T-helper 1 cell treated with Interleukin-12 subunit alpha and Interleukin-12 subunit beta and Interleukin-4 antibody, amounts not matched to agents 30 μg/mL and 1 μg/mL, for 36 hours (primary cell): ENCODE results near the gene AP1AR.
"Not testable (repeated sequence)": the region's sequence is repeated elsewhere in the genome, so short reads cannot be mapped to it uniquely, and the experiment has no call there.

Source experiments
- H3K27ac Mint-ChIP-seq: one replicate; pipeline ENCODE4 v1.8.0; 2021; ENCODE audit warnings: mild to moderate bottlenecking, mixed read lengths
- H3K27me3 Mint-ChIP-seq: one replicate; pipeline ENCODE4 v1.8.0; 2021; ENCODE audit warnings: low read depth, mixed read lengths
- H3K36me3 Mint-ChIP-seq: one replicate; pipeline ENCODE4 v1.8.0; 2021; ENCODE audit warnings: low read depth, mixed read lengths
- H3K4me1 Mint-ChIP-seq: one replicate; pipeline ENCODE4 v1.8.0; 2021; ENCODE audit warnings: low read depth, mixed read lengths
- H3K4me3 Mint-ChIP-seq: one replicate; pipeline ENCODE4 v1.8.0; 2021; ENCODE audit warnings: mild to moderate bottlenecking, moderate library complexity, mixed read lengths
- H3K9me3 Mint-ChIP-seq: one replicate; pipeline ENCODE4 v1.8.0; 2021; ENCODE audit warnings: mixed read lengths

AP1AR gene

DNA sequence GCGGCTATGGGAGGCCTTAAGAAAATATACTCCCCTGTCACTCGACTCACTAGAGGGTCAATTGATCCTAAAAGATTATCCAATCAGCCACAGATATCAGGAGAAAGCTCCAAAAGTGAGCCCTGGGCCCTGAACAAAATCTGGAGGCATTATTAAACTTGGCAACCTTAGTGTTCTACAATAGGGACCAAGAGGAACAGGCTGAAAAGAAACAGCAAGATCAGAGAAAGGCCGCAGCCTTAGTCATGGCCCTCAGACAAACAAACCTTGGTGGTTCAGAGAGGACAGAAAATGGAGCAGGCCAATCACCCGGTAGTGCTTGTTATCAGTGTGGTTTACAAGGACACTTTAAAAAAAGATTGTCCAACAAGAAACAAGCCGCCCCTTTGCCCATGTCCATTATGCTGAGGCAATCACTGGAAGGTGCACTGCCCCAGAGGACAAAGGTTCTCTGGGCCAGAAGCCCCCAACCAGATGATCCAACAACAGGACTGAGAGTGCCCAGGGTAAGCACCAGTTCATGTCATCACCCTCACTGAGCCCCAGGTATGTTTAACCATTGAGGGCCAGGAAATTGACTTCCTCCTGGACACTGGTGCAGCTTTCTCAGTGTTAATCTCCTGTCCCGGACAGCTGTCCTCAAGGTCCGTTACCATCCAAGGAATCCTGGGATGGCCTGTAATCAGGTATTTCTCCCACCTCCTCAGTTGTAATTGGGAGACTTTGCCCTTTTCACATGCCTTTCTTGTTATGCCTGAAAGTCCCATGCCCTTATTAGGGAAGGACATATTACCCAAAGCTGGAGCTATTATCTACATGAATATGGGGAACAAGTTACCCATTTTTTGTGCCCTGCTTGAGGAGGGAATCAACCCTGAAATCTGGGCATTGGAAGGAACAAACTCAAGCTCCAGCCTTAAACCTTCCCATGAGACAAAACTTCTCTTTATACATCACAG, 23.2 kb upstream of the AP1AR start:
- not testable (repeated sequence) for H3K4me1 Mint-ChIP-seq, H3K27ac Mint-ChIP-seq, H3K36me3 Mint-ChIP-seq, H3K9me3 Mint-ChIP-seq, H3K27me3 Mint-ChIP-seq, H3K4me3 Mint-ChIP-seq

DNA sequence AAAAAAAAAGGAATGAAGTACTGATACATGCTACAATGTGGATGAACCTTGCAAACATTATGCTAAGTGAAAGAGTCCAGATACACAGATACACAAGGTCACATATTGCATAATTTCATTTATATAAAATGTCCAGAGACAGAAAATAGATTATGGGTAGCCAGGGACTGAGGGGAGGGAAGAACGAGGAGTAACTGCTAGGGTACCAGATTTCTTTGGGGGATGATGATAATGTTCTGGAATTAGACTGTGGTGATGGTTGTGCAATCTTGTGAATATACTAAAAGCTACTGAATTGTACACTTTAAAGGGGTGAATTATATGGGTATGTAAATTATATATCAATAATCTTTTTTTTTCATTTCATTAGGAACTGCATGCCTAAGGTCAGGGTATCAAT, 20.8 kb upstream of the AP1AR start:
- H3K4me3 Mint-ChIP-seq: no peak overlapping the region
- no peaks in the 10 kb centered on the region for H3K36me3 Mint-ChIP-seq
- no peak overlapping the region for H3K27ac Mint-ChIP-seq
- no peaks in the 10 kb centered on the region for H3K9me3 Mint-ChIP-seq
- H3K4me1 Mint-ChIP-seq: peaks cover 3% of the 10 kb centered on the region
- peaks cover 6% of the 10 kb centered on the region for H3K27me3 Mint-ChIP-seq

DNA sequence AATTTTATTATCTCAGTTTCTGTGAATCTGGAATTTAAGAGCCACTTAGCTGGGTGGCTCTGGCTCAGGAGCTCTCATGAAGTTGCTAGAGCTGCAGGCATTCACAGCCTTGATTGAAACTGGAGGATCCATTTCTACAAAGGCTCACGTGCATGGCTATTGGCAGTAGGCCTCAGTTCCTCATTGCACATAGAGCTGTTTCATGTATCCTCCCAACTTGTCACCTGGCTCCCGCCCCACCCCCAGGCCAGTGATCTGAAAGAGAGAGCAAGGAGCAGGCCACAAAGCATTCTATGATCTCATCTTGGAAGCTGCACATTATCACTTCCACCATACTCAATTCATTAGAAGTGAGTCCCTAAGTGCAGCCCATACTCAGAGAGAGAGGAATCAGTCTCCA, 18.5 kb upstream of the AP1AR start:
- Mint-ChIP-seq H3K4me3 (no peak overlapping the region), H3K4me1 (peaks cover 3% of the 10 kb centered on the region), H3K9me3 (no peaks in the 10 kb centered on the region), H3K36me3 (no peaks in the 10 kb centered on the region), H3K27me3 (peaks cover 6% of the 10 kb centered on the region), H3K27ac (no peak overlapping the region)

DNA sequence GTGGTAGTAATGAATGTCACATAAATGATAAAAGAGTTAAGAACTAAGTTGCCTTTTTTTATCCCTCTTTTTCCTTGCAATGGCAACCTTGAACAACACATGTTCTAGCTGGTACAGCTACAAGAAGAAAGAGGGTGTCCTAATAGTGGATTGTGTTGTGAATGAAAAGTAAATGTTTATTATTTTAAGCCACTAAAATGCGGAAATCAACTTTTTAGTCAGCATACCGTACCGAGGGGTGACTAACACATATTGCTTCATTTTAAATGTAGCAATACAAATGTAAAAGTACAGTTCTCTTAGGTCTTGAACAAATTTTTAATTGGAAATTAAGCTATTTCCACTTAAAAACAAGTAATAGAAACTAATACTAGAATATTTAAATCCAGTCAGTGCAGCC, 17.7 kb upstream of the AP1AR start:
- peaks cover 6% of the 10 kb centered on the region for H3K27me3 Mint-ChIP-seq
- no peaks in the 10 kb centered on the region for H3K9me3 Mint-ChIP-seq
- no peaks in the 10 kb centered on the region for H3K36me3 Mint-ChIP-seq
- no peak overlapping the region for H3K27ac Mint-ChIP-seq
- no peak overlapping the region for H3K4me3 Mint-ChIP-seq
- H3K4me1 Mint-ChIP-seq: peaks cover 3% of the 10 kb centered on the region

DNA sequence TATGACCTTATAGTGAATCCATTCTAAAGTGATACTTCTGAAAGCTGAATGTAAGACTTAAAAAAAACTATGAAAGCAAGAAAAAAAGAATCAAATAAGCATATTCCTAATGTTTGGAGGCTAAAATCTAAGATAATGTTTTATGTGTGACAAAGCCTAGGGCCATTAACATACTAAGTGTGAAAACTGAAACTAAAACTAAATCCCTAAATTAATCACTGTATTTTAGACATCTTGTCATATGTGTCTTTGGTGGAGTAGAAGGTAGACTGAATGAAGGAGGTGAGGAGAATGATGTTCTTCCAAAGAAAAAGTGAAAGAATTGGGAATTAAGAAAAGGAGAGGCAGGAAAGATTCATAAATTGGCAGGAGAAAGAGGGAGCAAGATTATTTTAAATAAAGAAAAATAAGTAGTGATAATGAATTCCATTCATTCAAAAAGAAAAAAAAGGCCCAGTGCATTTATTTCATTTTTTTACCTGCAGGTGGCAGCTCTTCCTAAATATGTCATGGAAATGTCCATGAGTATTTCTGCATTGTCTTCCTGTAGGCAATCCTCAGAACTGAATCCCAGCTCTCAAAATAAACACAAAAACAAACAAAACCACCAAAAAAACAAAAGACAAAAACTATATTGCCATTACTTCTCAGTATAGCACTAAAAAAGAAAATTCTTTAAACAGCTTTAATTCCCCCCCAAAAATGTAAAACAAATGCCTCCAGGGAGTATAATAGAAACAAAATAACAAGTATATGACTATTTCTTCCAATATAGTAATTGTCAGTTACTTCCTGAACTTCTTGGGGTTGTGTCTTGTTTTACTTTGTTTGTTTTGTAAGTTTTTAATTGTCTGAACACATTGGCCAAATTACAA, 17.0 kb upstream of the AP1AR start:
- Mint-ChIP-seq H3K27me3 (peaks cover 5% of the 10 kb centered on the region), H3K4me1 (peaks cover 3% of the 10 kb centered on the region), H3K9me3 (no peaks in the 10 kb centered on the region), H3K4me3 (no peak overlapping the region), H3K27ac (no peak overlapping the region), H3K36me3 (no peaks in the 10 kb centered on the region)

DNA sequence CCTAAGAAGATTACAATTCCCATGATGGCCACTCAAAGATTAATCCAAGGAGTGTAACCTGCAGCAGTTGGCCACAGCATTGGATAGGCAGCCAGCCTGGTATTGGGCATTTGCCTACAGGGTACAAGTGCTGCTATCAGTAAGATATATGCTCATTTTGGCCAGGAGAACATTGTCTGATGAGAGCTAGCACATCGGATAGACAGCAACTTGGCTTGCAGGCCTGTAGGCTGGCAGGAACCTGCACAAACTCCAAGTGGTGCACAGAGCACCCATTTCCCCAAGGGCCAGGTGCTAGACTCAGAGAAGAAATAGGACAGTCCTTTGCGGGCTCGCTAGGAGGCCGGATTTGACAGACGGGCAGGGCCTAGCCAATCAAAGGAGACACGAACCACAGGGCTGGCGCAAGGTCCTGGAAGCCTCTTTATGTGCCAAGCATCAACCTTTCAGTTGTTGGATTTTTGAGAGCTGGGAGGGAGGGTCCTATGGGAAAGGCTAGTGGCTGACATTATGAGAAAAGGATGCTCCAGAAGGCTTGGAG, 11.7 kb upstream of the AP1AR start:
- no peaks in the 10 kb centered on the region for H3K36me3 Mint-ChIP-seq
- peaks cover 7% of the 10 kb centered on the region for H3K4me1 Mint-ChIP-seq
- H3K9me3 Mint-ChIP-seq: peaks cover 4% of the 10 kb centered on the region
- no peak overlapping the region for H3K27ac Mint-ChIP-seq
- no peaks in the 10 kb centered on the region for H3K27me3 Mint-ChIP-seq
- no peak overlapping the region for H3K4me3 Mint-ChIP-seq

DNA sequence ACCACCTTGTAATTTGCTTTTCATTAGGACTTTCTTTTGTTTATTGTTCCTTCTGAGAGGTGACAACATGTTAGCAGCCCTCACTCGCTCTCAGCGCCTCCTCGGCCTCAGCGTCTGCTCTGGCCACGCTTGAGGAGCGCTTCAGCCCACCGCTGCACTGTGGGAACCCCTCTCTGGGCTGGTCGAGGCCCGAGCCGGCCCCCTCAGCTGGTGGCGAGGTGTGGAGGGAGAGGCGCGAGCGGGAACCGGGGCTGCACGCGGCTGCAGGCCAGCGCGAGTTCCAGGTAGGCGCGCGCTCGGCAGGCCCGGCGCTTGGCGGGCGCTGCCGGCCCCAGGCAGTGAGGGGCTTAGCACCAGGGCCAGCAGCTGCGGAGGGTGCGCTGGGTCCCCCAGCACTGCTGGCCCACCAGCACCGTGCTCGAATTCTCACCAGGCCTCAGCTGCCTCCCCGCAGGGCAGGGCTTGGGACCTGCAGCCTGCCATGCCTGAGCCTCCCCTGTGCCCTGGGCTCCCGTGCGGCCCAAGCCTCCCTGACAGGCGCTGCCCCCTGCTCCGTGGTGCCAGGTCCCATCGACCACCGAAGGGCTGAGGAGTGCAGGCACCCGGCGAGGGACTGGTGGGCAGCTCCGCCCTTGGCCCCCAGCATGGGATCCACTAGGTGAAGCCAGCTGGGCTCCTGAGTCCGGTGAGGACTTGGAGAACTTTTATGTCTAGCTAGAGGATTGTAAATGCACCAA, 9.2 kb upstream of the AP1AR start:
- H3K27me3 Mint-ChIP-seq: peaks cover 4% of the 10 kb centered on the region
- no peak overlapping the region for H3K4me3 Mint-ChIP-seq
- H3K27ac Mint-ChIP-seq: no peak overlapping the region
- peaks cover 4% of the 10 kb centered on the region for H3K9me3 Mint-ChIP-seq
- H3K4me1 Mint-ChIP-seq: peaks cover 7% of the 10 kb centered on the region
- no peaks in the 10 kb centered on the region for H3K36me3 Mint-ChIP-seq

DNA sequence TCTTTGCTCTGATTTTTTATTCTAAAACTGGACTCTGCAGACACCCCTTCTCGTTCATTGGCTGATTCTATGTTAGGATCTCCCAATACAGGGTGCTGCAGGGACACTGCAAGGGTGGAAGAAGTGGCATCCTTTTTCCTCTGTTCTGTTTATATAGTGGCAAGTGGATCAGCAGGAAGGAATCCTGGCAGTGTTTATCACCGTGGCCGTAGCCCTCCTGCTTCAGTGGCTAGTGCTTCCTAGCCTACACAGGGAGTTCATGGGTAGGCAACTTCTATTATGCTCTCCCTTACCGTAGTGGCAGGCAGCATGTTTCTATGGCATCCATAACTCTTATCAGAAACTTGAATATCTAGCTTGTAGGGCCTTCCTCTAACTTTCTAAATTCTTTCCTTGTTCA, 6.4 kb upstream of the AP1AR start:
- peaks cover 11% of the 10 kb centered on the region for H3K4me1 Mint-ChIP-seq
- no peak overlapping the region for H3K4me3 Mint-ChIP-seq
- H3K9me3 Mint-ChIP-seq: peaks cover 4% of the 10 kb centered on the region
- H3K27ac Mint-ChIP-seq: no peak overlapping the region
- no peaks in the 10 kb centered on the region for H3K36me3 Mint-ChIP-seq
- peaks cover 4% of the 10 kb centered on the region for H3K27me3 Mint-ChIP-seq

DNA sequence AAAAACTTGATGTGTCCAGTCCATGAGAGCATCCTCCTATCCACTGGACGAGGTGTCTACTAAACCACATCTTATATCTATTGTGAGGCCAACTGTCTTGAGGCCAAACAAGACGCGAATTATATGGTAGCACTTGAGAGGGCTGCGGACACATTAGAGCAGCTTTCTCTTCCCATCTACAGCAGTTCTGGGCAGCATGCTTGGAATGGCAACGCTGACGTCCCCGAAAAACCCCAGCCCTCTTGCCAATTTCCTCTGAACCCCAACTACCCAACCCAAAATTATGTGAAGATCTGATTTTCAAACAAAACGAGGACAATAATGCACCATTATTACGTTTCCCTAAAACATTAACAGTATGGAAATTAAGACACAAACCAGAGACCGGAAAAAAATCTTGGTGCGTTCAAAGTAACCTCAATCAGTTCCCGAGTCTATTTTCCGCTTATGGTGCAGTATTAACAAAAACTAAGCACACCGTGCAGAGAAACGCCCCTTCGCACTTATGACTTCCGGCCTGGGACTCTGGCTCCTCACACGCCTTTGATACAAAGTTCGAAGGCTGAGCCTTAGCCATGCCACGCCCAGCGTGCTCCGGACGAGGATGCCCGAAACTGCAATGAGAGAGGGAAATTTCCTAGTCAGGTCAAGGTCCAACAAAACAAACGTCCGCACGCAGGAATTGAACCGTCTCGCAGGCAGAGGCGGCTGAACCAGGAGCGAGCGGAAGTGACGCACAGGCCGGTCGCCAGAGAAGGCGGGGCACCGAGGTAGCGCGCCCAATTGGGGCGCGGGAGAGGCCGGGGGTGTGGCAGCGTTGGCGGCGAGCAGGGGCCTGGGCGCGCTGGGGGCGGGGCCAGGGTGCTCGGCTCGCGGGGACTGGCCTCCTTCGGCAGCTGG, 458 bp upstream of the AP1AR start:
- Mint-ChIP-seq H3K4me1 (peaks cover 30% of the 10 kb centered on the region), H3K27ac (peak overlapping the region; percentile 95), H3K9me3 (no peaks in the 10 kb centered on the region), H3K27me3 (no peaks in the 10 kb centered on the region), H3K4me3 (peak overlapping the region; percentile 86), H3K36me3 (no peaks in the 10 kb centered on the region)

DNA sequence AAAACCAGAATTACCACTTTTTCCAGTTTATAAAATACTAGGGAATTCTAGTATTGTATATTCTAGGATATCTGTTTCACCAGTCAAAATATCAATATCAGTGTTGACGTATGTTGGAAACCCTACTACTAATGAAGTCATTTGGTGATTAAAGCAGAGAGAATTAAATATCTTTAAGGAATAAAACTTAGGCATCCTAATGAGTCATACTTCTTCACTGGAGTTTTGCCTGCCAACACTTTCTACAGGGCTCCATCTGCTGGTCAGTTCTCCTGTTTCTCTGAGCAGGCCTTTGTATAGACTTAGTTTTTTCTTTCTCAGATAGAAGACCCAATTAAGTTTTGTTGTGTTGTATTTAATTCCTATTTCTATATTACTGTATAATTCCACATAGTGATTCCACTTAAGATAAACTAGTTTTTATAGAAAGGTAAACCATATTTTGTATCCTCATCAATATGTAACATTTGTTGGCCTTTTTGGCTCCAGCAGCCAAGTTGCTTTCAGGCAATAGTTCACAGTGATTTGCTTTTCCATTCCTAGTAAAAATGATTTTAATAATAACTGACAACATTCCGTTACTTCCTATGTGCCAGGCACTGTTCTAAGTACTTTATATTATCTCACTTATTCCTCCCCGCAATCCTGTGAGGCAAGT, 3.5 kb downstream of the AP1AR start:
- peaks cover 32% of the 10 kb centered on the region for H3K4me1 Mint-ChIP-seq
- no peak overlapping the region for H3K4me3 Mint-ChIP-seq
- no peaks in the 10 kb centered on the region for H3K36me3 Mint-ChIP-seq
- H3K27ac Mint-ChIP-seq: no peak overlapping the region
- H3K27me3 Mint-ChIP-seq: no peaks in the 10 kb centered on the region
- no peaks in the 10 kb centered on the region for H3K9me3 Mint-ChIP-seq

DNA sequence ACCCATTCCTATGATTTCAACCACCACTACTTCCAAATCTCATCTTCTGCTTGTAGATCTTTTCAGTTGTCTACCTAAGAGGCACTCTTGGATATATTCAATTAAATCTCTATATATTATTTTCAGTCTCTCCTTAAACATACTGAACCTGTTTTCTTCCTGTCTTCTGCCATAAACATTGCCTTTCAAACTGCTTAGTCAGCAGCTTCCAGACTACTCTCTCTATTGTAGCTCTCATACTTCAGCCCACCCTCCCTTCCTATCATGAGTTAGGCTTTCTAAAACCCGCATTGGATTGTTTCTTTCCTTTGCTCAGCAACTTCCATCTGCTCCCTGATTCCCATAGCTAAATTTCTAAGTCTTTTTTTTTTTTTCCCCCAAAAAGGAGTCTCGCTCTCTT, 4.5 kb downstream of the AP1AR start:
- Mint-ChIP-seq H3K9me3 (no peaks in the 10 kb centered on the region), H3K36me3 (peaks cover 3% of the 10 kb centered on the region), H3K27ac (no peak overlapping the region), H3K4me3 (no peak overlapping the region), H3K27me3 (no peaks in the 10 kb centered on the region), H3K4me1 (peaks cover 25% of the 10 kb centered on the region)

DNA sequence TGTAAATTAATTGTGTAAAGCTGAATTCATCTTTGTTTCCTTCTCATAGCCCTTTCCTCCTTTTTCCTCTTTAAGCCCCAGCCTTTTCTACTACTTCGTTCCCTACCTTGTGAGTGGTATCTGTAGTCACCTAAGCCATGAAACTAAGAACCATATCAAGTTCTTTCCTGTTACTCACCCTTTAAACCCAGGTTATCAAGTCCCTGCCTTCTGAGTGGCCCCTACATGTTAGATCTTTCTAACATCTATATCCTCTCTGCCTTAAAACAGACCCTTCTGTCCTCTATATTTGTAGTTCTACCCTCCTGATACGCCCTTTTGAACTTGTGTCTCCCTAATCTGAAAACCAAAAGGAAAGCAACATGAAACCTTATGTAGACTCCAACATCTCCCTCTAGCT, 7.2 kb downstream of the AP1AR start:
- Mint-ChIP-seq H3K9me3 (no peaks in the 10 kb centered on the region), H3K27me3 (no peaks in the 10 kb centered on the region), H3K4me3 (no peak overlapping the region), H3K27ac (no peak overlapping the region), H3K4me1 (peaks cover 13% of the 10 kb centered on the region), H3K36me3 (peaks cover 5% of the 10 kb centered on the region)

DNA sequence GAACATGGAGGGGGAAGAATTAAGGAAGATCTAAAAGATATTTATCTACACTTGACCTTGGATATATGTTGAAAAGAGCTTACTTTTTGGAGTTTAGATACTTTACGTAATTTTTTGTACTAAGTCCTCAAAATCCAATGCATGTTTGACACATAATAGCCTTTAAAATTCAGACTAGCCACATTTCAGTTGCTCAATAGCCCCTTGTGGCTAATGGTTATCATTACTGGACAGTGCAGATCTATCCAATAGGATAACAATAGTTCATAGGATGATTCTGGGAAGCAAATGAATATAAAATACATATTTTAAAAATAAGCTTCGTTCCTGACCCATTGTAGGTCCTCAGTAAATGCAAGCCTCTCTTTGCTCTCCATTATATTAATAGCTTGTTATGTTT, 13.8 kb downstream of the AP1AR start:
- H3K27me3 Mint-ChIP-seq: no peaks in the 10 kb centered on the region
- peaks cover 3% of the 10 kb centered on the region for H3K4me1 Mint-ChIP-seq
- peaks cover 3% of the 10 kb centered on the region for H3K36me3 Mint-ChIP-seq
- H3K4me3 Mint-ChIP-seq: no peak overlapping the region
- no peaks in the 10 kb centered on the region for H3K9me3 Mint-ChIP-seq
- H3K27ac Mint-ChIP-seq: no peak overlapping the region
